IMR-90 (cell line): ENCODE data around the gene ATRAID. TPM values are rescaled to one million over a fixed set of nuclear protein-coding genes. Genes with fewer than 3 reads are reported as not detected.

Experiments used
- ATAC-seq: fragments of 200-7000 bp; cut with Tn5 transposase; 2 replicates; pipeline ENCODE4 v1.9.1; 2020; ENCODE audit warnings: low read depth, mild to moderate bottlenecking, moderate library complexity
- BruUV-seq: library from RNA; stranded (reverse); fragments of 400-500 nt; replicated peaks from 2 replicates; lab custom pipeline; 2021; lab: Mats Ljungman, UMichigan
- CTCF ChIA-PET: fragments of 300-600 bp; formaldehyde crosslinking; extraction: SDS; loops from one replicate; lab custom pipeline; 2021; ENCODE audit warnings: antibody characterized with exemption; lab: Yijun Ruan, JAX
- POLR2A ChIA-PET: fragments of 300-600 bp; sonication (Branson Sonifier 250); formaldehyde crosslinking; loops from one replicate; lab custom pipeline; 2022; ENCODE audit warnings: antibody characterized with exemption; ENCODE audit not compliant: unreplicated experiment; lab: Charles Lee
- DNase-seq: peaks from one replicate; pipeline ENCODE4 v3.0.0; 2013
- H2AFZ ChIP-seq: replicated peaks from 2 replicates; pipeline ENCODE3; 2013; ENCODE audit warnings: low read length, mild to moderate bottlenecking; ENCODE audit not compliant: poor library complexity
- H2AK5ac ChIP-seq: 2 replicates; pipeline ENCODE4 v1.6.1; 2013; ENCODE audit warnings: low read depth, low read length, inconsistent platforms
- H2AK9ac ChIP-seq: replicated peaks from 2 replicates; pipeline ENCODE3; 2013; ENCODE audit warnings: mild to moderate bottlenecking, low read depth, low read length, moderate library complexity; ENCODE audit not compliant: poor library complexity
- H2BK120ac ChIP-seq: 2 replicates; pipeline ENCODE4 v1.6.1; 2013; ENCODE audit warnings: low read depth, low read length, inconsistent platforms
- H2BK15ac ChIP-seq: 3 replicates; pipeline ENCODE4 v1.6.1; 2013; ENCODE audit warnings: low read depth, low read length, inconsistent platforms
- H2BK20ac ChIP-seq: 2 replicates; pipeline ENCODE4 v1.6.1; 2013; ENCODE audit warnings: low read depth, mild to moderate bottlenecking, inconsistent platforms, low read length, moderate library complexity
- H2BK5ac ChIP-seq: 2 replicates; pipeline ENCODE4 v1.6.1; 2013; ENCODE audit warnings: mild to moderate bottlenecking, low read depth, low read length, inconsistent platforms; ENCODE audit not compliant: poor library complexity, severe bottlenecking
- H3K14ac ChIP-seq: replicated peaks from 2 replicates; pipeline ENCODE4 v1.6.1; 2013; ENCODE audit warnings: low read depth, low read length, inconsistent platforms
- H3K18ac ChIP-seq: 2 replicates; pipeline ENCODE4 v1.6.1; 2013; ENCODE audit warnings: low read depth, low read length, control low read depth
- H3K23ac ChIP-seq: 2 replicates; pipeline ENCODE4 v1.6.1; 2013; ENCODE audit warnings: low read depth, low read length, inconsistent platforms
- H3K27ac ChIP-seq: 2 replicates; pipeline ENCODE4 v1.5.1; 2013; ENCODE audit warnings: mild to moderate bottlenecking, control low read depth, low read length; ENCODE audit not compliant: insufficient read depth
- H3K27me3 ChIP-seq: 2 replicates; pipeline ENCODE4 v1.6.1; 2013; ENCODE audit warnings: low read length; ENCODE audit not compliant: control insufficient read depth, insufficient read depth
- H3K36me3 ChIP-seq: 2 replicates; pipeline ENCODE4 v1.6.1; 2013; ENCODE audit warnings: low read length, mixed read lengths; ENCODE audit not compliant: control insufficient read depth, insufficient read depth
- H3K4ac ChIP-seq: 2 replicates; pipeline ENCODE4 v1.6.1; 2013; ENCODE audit warnings: low read depth, low read length, inconsistent platforms
- H3K4me1 ChIP-seq: 2 replicates; pipeline ENCODE4 v1.6.1; 2013; ENCODE audit warnings: low read length, mixed read lengths; ENCODE audit not compliant: control insufficient read depth, insufficient read depth
- H3K4me2 ChIP-seq: 2 replicates; pipeline ENCODE4 v1.6.1; 2013; ENCODE audit warnings: low read depth, mild to moderate bottlenecking, control low read depth, low read length, moderate library complexity
- H3K4me3 ChIP-seq: 2 replicates; pipeline ENCODE4 v1.5.1; 2013; ENCODE audit warnings: low read depth, mild to moderate bottlenecking, control low read depth, low read length, moderate library complexity; ENCODE audit not compliant: insufficient read depth
- H3K56ac ChIP-seq: 2 replicates; pipeline ENCODE4 v1.6.1; 2013; ENCODE audit warnings: low read length, inconsistent platforms; ENCODE audit not compliant: insufficient read depth; ENCODE audit errors: extremely low read depth
- H3K79me1 ChIP-seq, 2 experiments: 2 replicates each; pipeline ENCODE4 v1.6.1; 2013; ENCODE audit warnings: low read length in 2 of 2, inconsistent platforms in 1 of 2, low read depth in 1 of 2
- H3K9ac ChIP-seq: 2 replicates; pipeline ENCODE4 v1.6.1; 2013; ENCODE audit warnings: low read depth, low read length, control low read depth
- H3K9me1 ChIP-seq: 2 replicates; pipeline ENCODE4 v1.6.1; 2013; ENCODE audit warnings: low read length, inconsistent platforms; ENCODE audit not compliant: insufficient read depth
- H3K9me3 ChIP-seq: 2 replicates; pipeline ENCODE4 v1.6.1; 2013; ENCODE audit warnings: low read length; ENCODE audit not compliant: control insufficient read depth, insufficient read depth
- H4K20me1 ChIP-seq: 2 replicates; pipeline ENCODE4 v1.6.1; 2013; ENCODE audit warnings: low read length, inconsistent platforms; ENCODE audit not compliant: insufficient read depth
- H4K5ac ChIP-seq: 2 replicates; pipeline ENCODE4 v1.6.1; 2013; ENCODE audit warnings: mild to moderate bottlenecking, low read depth, low read length, control low read depth
- H4K8ac ChIP-seq, 2 experiments: 2 replicates each; pipeline ENCODE4 v1.6.1; 2013; ENCODE audit warnings: low read depth in 2 of 2, low read length in 2 of 2, control low read depth in 1 of 2, inconsistent platforms in 1 of 2
- H4K91ac ChIP-seq: 2 replicates; pipeline ENCODE4 v1.6.1; 2013; ENCODE audit warnings: low read depth, low read length, inconsistent platforms; ENCODE audit not compliant: insufficient read depth
- POLR2A ChIP-seq: IDR thresholded peaks from 2 replicates; pipeline ENCODE4 v1.6.1; 2012; ENCODE audit warnings: mild to moderate bottlenecking, low read depth, low read length
- SMC3 ChIP-seq: fragments of 150-350 bp; IDR thresholded peaks from 2 replicates; pipeline ENCODE4 v1.6.1; 2016; ENCODE audit warnings: low read depth, mild to moderate bottlenecking, antibody characterized with exemption, low read length, moderate library complexity
- USF2 ChIP-seq: fragments of 150-350 bp; IDR thresholded peaks from 2 replicates; pipeline ENCODE4 v1.6.1; 2017; ENCODE audit warnings: mild to moderate bottlenecking, antibody characterized with exemption, low read length, low read depth
- WGBS, 2 experiments: methylation state at CpG; one replicate each; pipeline versions ENCODE4 v1.1.5 to v1.1.7; 2013; ENCODE audit warnings: missing lambda C conversion rate in 2 of 2; ENCODE audit not compliant: insufficient read length in 1 of 2; ENCODE audit errors: extremely low coverage in 2 of 2; 5-methylcytosine and 5-hydroxymethylcytosine counted together
- dilution Hi-C: fragments of 300-500 bp; cut with HindIII; formaldehyde crosslinking; loops from one replicate; pipeline ENCODE4 v1.14.3; 2018; ENCODE audit warnings: low sequenced_read_pairs; ENCODE audit not compliant: unreplicated experiment
- in situ Hi-C: fragments of 300-500 bp; cut with MboI; formaldehyde crosslinking; loops from 3 replicates; pipeline ENCODE4 v1.14.3; 2019; ENCODE audit warnings: low sequenced_read_pairs, inconsistent platforms, mixed read lengths
- intact Hi-C: fragments of 100-400 bp; cut with micrococcal nuclease; formaldehyde crosslinking; loops from 2 replicates; pipeline ENCODE4 v1.10.0; 2022
- polyA plus RNA-seq, 3 experiments: library from polyadenylated mRNA; depleted of rRNA; stranded (reverse); fragments of >200 nt; gene quantifications; 2 replicates each; pipeline ENCODE4 v1.2.3, GENCODE V29; 2012; ENCODE audit warnings: low replicate concordance in 1 of 3
- total RNA-seq: library from RNA; depleted of rRNA; stranded (reverse); fragments of >200 nt; gene quantifications from 2 replicates; pipeline ENCODE4 v1.2.3, GENCODE V29; 2012

ATRAID gene
- total and polyA plus RNA-seq, 2 of the 4 experiments (the other 2 are of a cell fraction): 138 to 173 TPM

GRCh38 chr2:27199241-27199640 lies 12.6 kb upstream of the ATRAID start:
- BruUV-seq: no TSS peak
- Histone ChIP-seq H3K23ac (no peak overlapping the region), H4K8ac (no peak overlapping the region), H3K4me2 (no peak overlapping the region), H2AFZ (no peak overlapping the region), H2BK120ac (no peak overlapping the region), H2AK5ac (no peak overlapping the region), H3K18ac (no peak overlapping the region), H3K79me1 (no peaks in the 10 kb centered on the region), H3K14ac (no peak overlapping the region), H3K36me3 (peaks cover 28% of the 10 kb centered on the region), H3K27ac (no peak overlapping the region), H3K4ac (no peak overlapping the region), H2BK5ac (no peak overlapping the region), H3K56ac (no peak overlapping the region), H3K27me3 (no peaks in the 10 kb centered on the region; the same call in 1 of the 2 replicates), H4K91ac (no peak overlapping the region), H3K4me3 (no peak overlapping the region), H2AK9ac (peak overlapping the region; percentile 35), H2BK15ac (no peak overlapping the region), H4K20me1 (no peaks in the 10 kb centered on the region; the same call in 1 of the 2 replicates), H3K9me1 (no peaks in the 10 kb centered on the region; the same call in 1 of the 2 replicates), H3K9ac (no peak overlapping the region), H2BK20ac (no peak overlapping the region), H3K4me1 (no peaks in the 10 kb centered on the region), H4K5ac (no peak overlapping the region), H3K9me3 (no peaks in the 10 kb centered on the region)
- ChIA-PET CTCF (no interaction called here), POLR2A (no interaction called here)
- in situ Hi-C loops (loop anchor here (5.0 kb wide), 1 partner anchor 97 kb away; no protein-coding TSS in a partner anchor), intact Hi-C loops (no loop called here), dilution Hi-C loops (no loop called here)
- ATAC-seq (no peak), DNase-seq (no peak)
- TF ChIP-seq USF2: no peak
- no peak for TF ChIP-seq SMC3
- TF ChIP-seq POLR2A: no peak
- no CpG with 5 or more reads among the region's 2 CpGs for WGBS, 2 experiments
